ENCODE measurements around the gene SCPEP1. TPM values are rescaled to one million over a fixed set of nuclear protein-coding genes. Genes with fewer than 3 reads are reported as not detected.

Gene SCPEP1
- total RNA-seq, 1 experiment from 2014 or later, result 17.6 TPM

GRCh38 chr17:57004944-57005579 is 27.1 kb downstream of the SCPEP1 start:
- TF ChIP-seq CTCF (IDR thresholded peaks at IDR 0.05; ENCODE audit: unreplicated experiment), result no peak
- no TSS peak for BruUV-seq (replicated peaks)
- Mint-ChIP-seq H3K4me1 (ENCODE audit: low read depth, unreplicated experiment) (no peaks in the 10 kb centered on the region), H3K27ac (ENCODE audit: unreplicated experiment) (no peak overlapping the region), H3K9me3 (ENCODE audit: low read depth, unreplicated experiment) (no peaks in the 10 kb centered on the region), H3K36me3 (ENCODE audit: insufficient read depth, unreplicated experiment) (no peaks in the 10 kb centered on the region), H3K4me3 (ENCODE audit: low read depth, unreplicated experiment) (no peak overlapping the region), H3K27me3 (ENCODE audit: unreplicated experiment) (no peaks in the 10 kb centered on the region)
- DNase-seq, result peak; percentile 5
- intact Hi-C loops (cut with micrococcal nuclease; ENCODE audit: unreplicated experiment), result no loop called here
- CTCF ChIA-PET, result no interaction called here

GRCh38 chr17:57006040-57006439 is 28.1 kb downstream of the SCPEP1 start:
- intact Hi-C loops (cut with micrococcal nuclease; ENCODE audit: unreplicated experiment), result no loop called here
- BruUV-seq (replicated peaks), result no TSS peak
- Mint-ChIP-seq H3K4me1 (ENCODE audit: low read depth, unreplicated experiment) (no peaks in the 10 kb centered on the region), H3K9me3 (ENCODE audit: low read depth, unreplicated experiment) (no peaks in the 10 kb centered on the region), H3K27me3 (ENCODE audit: unreplicated experiment) (no peaks in the 10 kb centered on the region), H3K4me3 (ENCODE audit: low read depth, unreplicated experiment) (no peak overlapping the region), H3K36me3 (ENCODE audit: insufficient read depth, unreplicated experiment) (no peaks in the 10 kb centered on the region), H3K27ac (ENCODE audit: unreplicated experiment) (no peak overlapping the region)
- CTCF ChIA-PET, result interaction anchor here (1.5 kb wide), 1 partner anchor 132 kb away, joined by 4 read pairs; no protein-coding TSS in a partner anchor
- TF ChIP-seq CTCF (IDR thresholded peaks at IDR 0.05; ENCODE audit: unreplicated experiment), result no peak
- no peak for DNase-seq

GRCh38 chr17:57008958-57009357 is 31.0 kb downstream of the SCPEP1 start:
- Mint-ChIP-seq H3K36me3 (ENCODE audit: insufficient read depth, unreplicated experiment) (no peaks in the 10 kb centered on the region), H3K27ac (ENCODE audit: unreplicated experiment) (no peak overlapping the region), H3K4me1 (ENCODE audit: low read depth, unreplicated experiment) (no peaks in the 10 kb centered on the region), H3K9me3 (ENCODE audit: low read depth, unreplicated experiment) (no peaks in the 10 kb centered on the region), H3K27me3 (ENCODE audit: unreplicated experiment) (no peaks in the 10 kb centered on the region), H3K4me3 (ENCODE audit: low read depth, unreplicated experiment) (no peak overlapping the region)
- no peak for DNase-seq
- CTCF ChIA-PET, result interaction anchor here (1.8 kb wide), 1 partner anchor 46 kb away, joined by 5 read pairs; no protein-coding TSS in a partner anchor
- no peak for TF ChIP-seq CTCF (IDR thresholded peaks at IDR 0.05; ENCODE audit: unreplicated experiment)
- BruUV-seq (replicated peaks), result no TSS peak
- intact Hi-C loops (cut with micrococcal nuclease; ENCODE audit: unreplicated experiment), result no loop called here

- H3K27ac Mint-ChIP-seq (ENCODE audit: unreplicated experiment), result no peak overlapping the region
- H3K4me1 Mint-ChIP-seq (ENCODE audit: low read depth, unreplicated experiment), result no peaks in the 10 kb centered on the region
- H3K4me3 Mint-ChIP-seq (ENCODE audit: low read depth, unreplicated experiment), result peak overlapping the region; percentile 50
- no peaks in the 10 kb centered on the region for H3K36me3 Mint-ChIP-seq (ENCODE audit: insufficient read depth, unreplicated experiment)
- BruUV-seq (replicated peaks), result no TSS peak
- H3K9me3 Mint-ChIP-seq (ENCODE audit: low read depth, unreplicated experiment), result no peaks in the 10 kb centered on the region
- CTCF ChIA-PET, result interaction anchor here (0.5 to 1.8 kb wide), 3 partner anchors 20 to 72 kb away, joined by 3 to 5 read pairs (median 4); no protein-coding TSS in a partner anchor
- TF ChIP-seq CTCF (IDR thresholded peaks at IDR 0.05; ENCODE audit: unreplicated experiment), result peak; percentile 32
- no peaks in the 10 kb centered on the region for H3K27me3 Mint-ChIP-seq (ENCODE audit: unreplicated experiment)
- intact Hi-C loops (cut with micrococcal nuclease; ENCODE audit: unreplicated experiment), result no loop called here
- DNase-seq, result peak; percentile 59
Measured at GRCh38 chr17:57009737-57010445, 32.0 kb downstream of the SCPEP1 start.

Measured in Calu3 (cell line).